Pancreas (tissue), 10 donors: Measurements from ENCODE around the gene GDPD2. TPM values are rescaled to one million over a fixed set of nuclear protein-coding genes. Genes with fewer than 3 reads are reported as not detected.

ENCODE experiments used
- ATAC-seq, 4 donors: fragments of 200-7000 bp; cut with Tn5 transposase; one replicate each; pipeline versions ENCODE4 v1.8.0 to v1.9.1; 2020; ENCODE audit warnings: mild to moderate bottlenecking in 4 of 4, moderate library complexity in 4 of 4
- DNase-seq, 6 donors: peaks; one replicate each; pipeline ENCODE4 v3.0.0-alpha.2; 2020
- FAIRE-seq: peaks from 2 replicates; lab custom pipeline; 2012; peaks lifted over from hg19 to GRCh38; lab: Jason Lieb, UNC
- H3K27ac ChIP-seq, 4 donors: fragments of 200-600 bp; sonication (generic); 1 replicate in 3 of 4; 2 replicates in 1 of 4; pipeline versions ENCODE4 v1.5.0 to v1.8.0; 2020
- H3K27me3 ChIP-seq, 4 donors: fragments of 200-600 bp; one replicate each; pipeline ENCODE4 v1.8.0; 2021
- H3K36me3 ChIP-seq, 3 donors: fragments of 200-600 bp; sonication (generic) in 1 of 3; one replicate each; pipeline versions ENCODE4 v1.5.0 to v1.8.0; 2020 to 2021
- H3K4me1 ChIP-seq, 3 donors: fragments of 200-600 bp; one replicate each; pipeline ENCODE4 v1.8.0; 2021
- H3K4me3 ChIP-seq, 4 donors: fragments of 200-600 bp; sonication (generic) in 2 of 4; one replicate each; pipeline versions ENCODE4 v1.5.0 to v1.8.0; 2020 to 2021
- H3K9me3 ChIP-seq, 4 donors: fragments of 200-600 bp; one replicate each; pipeline ENCODE4 v1.8.0; 2021
- WGBS, 2 donors: extraction: QIAGEN DNeasy Blood & Tissue Kit; methylation state at CpG; one replicate each; pipeline ENCODE4 v1.1.7; 2013; 5-methylcytosine and 5-hydroxymethylcytosine counted together
- intact Hi-C, 3 donors: fragments of 100-400 bp; cut with DNase I; formaldehyde crosslinking; loops; one replicate each; pipeline versions ENCODE4 v1.11.1 to v1.14.2; 2022
- polyA plus RNA-seq, 2 donors: library from polyadenylated mRNA; stranded (reverse); fragments of 200-250 nt; gene quantifications; one replicate each; pipeline ENCODE4 v1.2.3, GENCODE V29; 2013
- total RNA-seq, 6 donors: library from RNA; stranded (reverse); fragmentation: NEBNext Ultra II Directional in 4 of 6; extraction: Animal tissue kit (Norgen Biotek cat#: 25700) in 4 of 6; gene quantifications; one replicate each; pipeline versions ENCODE4 v1.2.1 to v1.2.4, GENCODE V29; 2021 to 2023
- TF ChIP-seq, protein P1 (sequence below), 4 donors: fragments of 200-600 bp; sonication (generic) in 3 of 4; IDR thresholded peaks; one replicate each; pipeline versions ENCODE4 v1.5.0 to v1.8.0; 2021; ENCODE audit warnings: antibody characterized with exemption in 4 of 4
- donor health status: healthy with polysubstance abuse.
- donor health status: DM: no; HTN: no; CAD: no; lungs with moderate emphysema.
- donor health status: DM: no; HTN: no; CAD: no.
- donor health status: control.
- donor health status: control.
- donor health status: Bipolar disorder and iron deficiency.
- donor health status: DM: yes; HTN: yes; CAD: no.
- donor health status: DM: no; HTN: no; CAD: no.
- donor health status: DM: no; HTN: no; CAD: no.
- donor health status: DM: yes; HTN: yes; CAD: no.

GDPD2 gene
- total and polyA plus RNA-seq, 8 donors = not detected

- no peaks in the 10 kb centered on the region for H3K36me3 ChIP-seq
- intact Hi-C loops = no loop called here
- FAIRE-seq = no peak
- no peaks in the 10 kb centered on the region for H3K4me1 ChIP-seq
- no peak overlapping the region for H3K27ac ChIP-seq
- H3K27me3 ChIP-seq = peaks cover 0 to 2% (median 0%) of the 10 kb centered on the region in 4 donors
- TF ChIP-seq, protein P1, sequence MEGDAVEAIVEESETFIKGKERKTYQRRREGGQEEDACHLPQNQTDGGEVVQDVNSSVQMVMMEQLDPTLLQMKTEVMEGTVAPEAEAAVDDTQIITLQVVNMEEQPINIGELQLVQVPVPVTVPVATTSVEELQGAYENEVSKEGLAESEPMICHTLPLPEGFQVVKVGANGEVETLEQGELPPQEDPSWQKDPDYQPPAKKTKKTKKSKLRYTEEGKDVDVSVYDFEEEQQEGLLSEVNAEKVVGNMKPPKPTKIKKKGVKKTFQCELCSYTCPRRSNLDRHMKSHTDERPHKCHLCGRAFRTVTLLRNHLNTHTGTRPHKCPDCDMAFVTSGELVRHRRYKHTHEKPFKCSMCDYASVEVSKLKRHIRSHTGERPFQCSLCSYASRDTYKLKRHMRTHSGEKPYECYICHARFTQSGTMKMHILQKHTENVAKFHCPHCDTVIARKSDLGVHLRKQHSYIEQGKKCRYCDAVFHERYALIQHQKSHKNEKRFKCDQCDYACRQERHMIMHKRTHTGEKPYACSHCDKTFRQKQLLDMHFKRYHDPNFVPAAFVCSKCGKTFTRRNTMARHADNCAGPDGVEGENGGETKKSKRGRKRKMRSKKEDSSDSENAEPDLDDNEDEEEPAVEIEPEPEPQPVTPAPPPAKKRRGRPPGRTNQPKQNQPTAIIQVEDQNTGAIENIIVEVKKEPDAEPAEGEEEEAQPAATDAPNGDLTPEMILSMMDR (IDR thresholded peaks at IDR 0.05) = no peak
- no peak overlapping the region for H3K4me3 ChIP-seq
- ATAC-seq = no peak
- 75 to 88% methylated on average over 1 of the region's 1 CpG for WGBS, 2 donors
- DNase-seq = no peak
- no peaks in the 10 kb centered on the region for H3K9me3 ChIP-seq
These were observed 18.1 kb upstream of the GDPD2 start for GRCh38 chrX:70405003-70405402.

DNA sequence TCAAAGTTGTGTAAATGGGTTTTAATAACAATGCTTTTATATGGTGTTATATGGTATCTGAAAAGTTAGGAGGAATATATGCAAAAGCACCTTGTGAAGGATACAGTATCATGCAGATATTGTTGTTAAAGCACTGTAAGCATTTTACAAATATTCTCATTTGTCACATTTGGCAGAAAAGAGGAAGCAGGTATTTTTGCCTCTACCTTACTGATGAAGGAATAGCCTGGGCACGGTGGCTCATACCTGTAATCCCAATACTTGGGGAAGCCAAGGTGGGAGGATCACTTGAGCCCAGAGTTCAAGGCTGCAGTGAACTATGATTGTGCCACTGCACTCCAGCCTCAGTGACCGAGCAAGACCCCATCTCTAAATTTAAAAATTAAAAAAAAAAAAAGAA lies 12.2 kb upstream of the GDPD2 start:
- no peak for DNase-seq
- intact Hi-C loops = no loop called here
- Histone ChIP-seq H3K4me3 (no peak overlapping the region), H3K4me1 (no peaks in the 10 kb centered on the region), H3K36me3 (no peaks in the 10 kb centered on the region), H3K9me3 (no peaks in the 10 kb centered on the region), H3K27ac (no peak overlapping the region), H3K27me3 (peaks cover 0 to 2% (median 0%) of the 10 kb centered on the region in 4 donors)
- TF ChIP-seq, protein P1 (IDR thresholded peaks at IDR 0.05) = no peak
- 80 to 98% methylated on average over 2 of the region's 2 CpGs for WGBS, 2 donors
- no peak for FAIRE-seq
- no peak for ATAC-seq

- Histone ChIP-seq H3K9me3 (no peaks in the 10 kb centered on the region), H3K27me3 (peaks cover 0 to 2% (median 0%) of the 10 kb centered on the region in 4 donors), H3K36me3 (no peaks in the 10 kb centered on the region), H3K4me1 (no peaks in the 10 kb centered on the region), H3K27ac (no peak overlapping the region), H3K4me3 (no peak overlapping the region)
- DNase-seq (no peak), ATAC-seq (no peak), FAIRE-seq (no peak)
- WGBS, 2 donors = 72 to 93% methylated on average over 3 of the region's 3 CpGs
- TF ChIP-seq, protein P1 (IDR thresholded peaks at IDR 0.05) = no peak
- intact Hi-C loops = no loop called here
These were observed 11.6 kb upstream of the GDPD2 start for GRCh38 chrX:70411475-70411874.

DNA sequence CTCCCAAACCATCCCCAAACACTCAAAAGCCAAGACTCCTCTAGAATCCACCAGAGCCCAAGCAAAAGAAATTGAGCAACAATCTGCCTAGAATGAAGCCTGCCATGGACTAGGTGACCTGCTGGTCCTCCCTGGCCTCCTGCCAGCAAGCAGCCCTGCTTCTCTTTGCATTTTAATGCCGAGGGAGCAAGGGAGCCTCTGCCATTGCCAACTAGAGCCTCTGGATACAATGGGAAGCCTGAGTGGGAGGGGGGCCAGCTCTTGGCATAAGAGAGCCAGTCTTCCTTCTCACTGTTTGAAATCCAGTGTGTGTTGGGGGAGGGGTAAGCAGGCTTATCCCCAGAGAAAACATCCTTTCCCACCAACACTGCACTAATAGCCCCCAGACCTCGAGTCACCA lies 1.5 kb upstream of the GDPD2 start:
- Histone ChIP-seq H3K4me3 (no peak overlapping the region), H3K4me1 (no peaks in the 10 kb centered on the region), H3K36me3 (no peaks in the 10 kb centered on the region), H3K27ac (no peak overlapping the region), H3K27me3 (peaks cover 0 to 9% (median 0%) of the 10 kb centered on the region in 4 donors), H3K9me3 (no peaks in the 10 kb centered on the region)
- no peak for FAIRE-seq
- 21 to 31% methylated on average over 2 of the region's 2 CpGs for WGBS, 2 donors
- no peak for DNase-seq
- intact Hi-C loops = loop anchor here in 1 of 3 donors (10.0 kb wide), 1 partner anchor 243 kb away; no protein-coding TSS in a partner anchor
- TF ChIP-seq, protein P1 (IDR thresholded peaks at IDR 0.05) = no peak
- no peak for ATAC-seq

DNA sequence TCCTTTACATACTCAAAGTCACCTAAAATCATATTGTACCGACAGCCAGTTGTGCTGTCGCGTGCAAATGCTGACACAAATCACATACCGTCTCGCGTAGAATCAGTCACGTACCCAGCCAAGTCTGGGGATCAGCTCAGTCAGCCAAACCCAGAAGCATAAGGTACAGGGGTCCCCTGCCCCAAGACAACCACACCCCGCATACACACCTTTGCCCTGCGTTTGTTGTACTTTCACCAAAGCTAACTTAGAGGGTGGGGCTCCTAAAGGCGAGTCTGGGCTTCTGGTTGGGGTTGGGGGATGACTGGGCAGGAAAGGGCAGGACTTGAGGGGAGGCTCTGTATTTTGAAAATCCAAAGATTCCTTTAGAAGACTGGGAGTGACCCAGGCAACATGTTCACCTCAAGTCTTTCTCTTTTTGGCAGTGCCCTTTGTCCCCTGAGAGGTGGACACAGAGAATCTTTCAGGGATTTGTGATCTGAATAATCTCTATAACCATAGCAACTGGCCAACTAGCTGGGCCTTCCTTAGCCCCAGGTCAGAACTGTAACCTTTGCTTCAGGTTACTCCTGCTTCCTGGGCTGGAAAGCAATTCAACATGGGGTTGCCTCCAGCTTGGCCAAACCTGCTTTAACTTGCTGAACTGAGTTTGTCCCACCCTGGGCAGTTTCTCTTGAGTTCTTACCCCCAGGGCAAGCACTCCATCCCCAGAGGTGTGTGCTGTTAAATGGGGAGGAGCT lies 992 bp downstream of the GDPD2 start:
- Histone ChIP-seq H3K4me1 (no peaks in the 10 kb centered on the region), H3K4me3 (no peak overlapping the region), H3K27ac (no peak overlapping the region), H3K36me3 (no peaks in the 10 kb centered on the region), H3K27me3 (peaks cover 0 to 16% (median 0%) of the 10 kb centered on the region in 4 donors), H3K9me3 (no peaks in the 10 kb centered on the region)
- TF ChIP-seq, protein P1 (IDR thresholded peaks at IDR 0.05) = no peak
- ATAC-seq = no peak
- intact Hi-C loops = loop anchor here in 1 of 3 donors (10.0 kb wide), 1 partner anchor 241 kb away; no protein-coding TSS in a partner anchor
- 74 to 87% methylated on average over 10 of the region's 10 CpGs for WGBS, 2 donors
- no peak for FAIRE-seq
- DNase-seq = no peak
